HG02840 (cell line): ENCODE data around the gene MEX3D.

ENCODE experiments used
- ATAC-seq: cut with Tn5 transposase; IDR thresholded peaks from one replicate; pipeline ENCODE4 v1.9.1; 2021; ENCODE audit warnings: mild to moderate bottlenecking, moderate library complexity, moderate number of reproducible peaks; ENCODE audit not compliant: unreplicated experiment, low FRiP score

MEX3D gene

GRCh38 chr19:1574354-1575136 is 6.4 kb upstream of the MEX3D start:
- ATAC-seq, result no peak

GRCh38 chr19:1572795-1573194 is 4.7 kb upstream of the MEX3D start:
- ATAC-seq, result no peak

- ATAC-seq, result no peak
These were observed 3.2 kb upstream of the MEX3D start for GRCh38 chr19:1571358-1571757.

- ATAC-seq, result no peak
These were observed 2.7 kb upstream of the MEX3D start for GRCh38 chr19:1570836-1571235.

- ATAC-seq, result no peak
These were observed 1.9 kb upstream of the MEX3D start for GRCh38 chr19:1569997-1570396.

- ATAC-seq, result no peak
These were observed 287 bp downstream of the MEX3D start for GRCh38 chr19:1567848-1568227.

- ATAC-seq, result no peak
These were observed 843 bp downstream of the MEX3D start for GRCh38 chr19:1567116-1567847.

GRCh38 chr19:1566392-1567115 is 1.6 kb downstream of the MEX3D start:
- no peak for ATAC-seq

- ATAC-seq, result no peak
These were observed 4.9 kb downstream of the MEX3D start for GRCh38 chr19:1563251-1563650.

GRCh38 chr19:1561236-1561842 is 6.8 kb downstream of the MEX3D start:
- ATAC-seq, result no peak

- no peak for ATAC-seq
These were observed 7.7 kb downstream of the MEX3D start for GRCh38 chr19:1560286-1560882.

- no peak for ATAC-seq
These were observed 9.6 kb downstream of the MEX3D start for GRCh38 chr19:1558552-1558951.

- no peak for ATAC-seq
These were observed 11.6 kb downstream of the MEX3D start for GRCh38 chr19:1556390-1557070.

GRCh38 chr19:1555487-1556389 is 12.4 kb downstream of the MEX3D start:
- ATAC-seq, result no peak

- ATAC-seq, result no peak
These were observed 13.2 kb downstream of the MEX3D start for GRCh38 chr19:1554968-1555367.

GRCh38 chr19:1553415-1553814 is 14.7 kb downstream of the MEX3D start:
- ATAC-seq, result no peak

- ATAC-seq, result no peak
These were observed 16.8 kb downstream of the MEX3D start for GRCh38 chr19:1551068-1552040.
